Measurements from ENCODE around the gene ACO1.

DNA sequence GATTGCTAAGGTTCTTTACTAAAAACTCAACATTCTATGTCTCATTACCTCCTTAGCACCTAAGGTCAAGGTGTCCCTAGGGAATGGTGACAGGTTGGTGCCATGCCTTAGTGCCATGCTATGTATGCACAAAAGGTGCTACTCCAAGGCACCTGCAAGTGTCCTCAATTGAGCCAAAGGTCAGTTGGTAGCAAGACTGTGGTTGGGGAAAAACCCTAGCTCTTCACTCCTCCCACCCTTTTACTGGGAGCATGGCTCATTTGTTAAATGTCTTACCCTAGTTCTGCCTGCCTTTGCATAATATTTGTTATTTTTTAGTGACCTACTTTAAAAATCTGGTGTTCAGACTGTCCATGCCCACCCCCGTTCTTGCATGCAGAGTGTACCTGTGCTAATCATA, 17.0 kb downstream of the ACO1 start:
- TF ChIP-seq, protein P1, sequence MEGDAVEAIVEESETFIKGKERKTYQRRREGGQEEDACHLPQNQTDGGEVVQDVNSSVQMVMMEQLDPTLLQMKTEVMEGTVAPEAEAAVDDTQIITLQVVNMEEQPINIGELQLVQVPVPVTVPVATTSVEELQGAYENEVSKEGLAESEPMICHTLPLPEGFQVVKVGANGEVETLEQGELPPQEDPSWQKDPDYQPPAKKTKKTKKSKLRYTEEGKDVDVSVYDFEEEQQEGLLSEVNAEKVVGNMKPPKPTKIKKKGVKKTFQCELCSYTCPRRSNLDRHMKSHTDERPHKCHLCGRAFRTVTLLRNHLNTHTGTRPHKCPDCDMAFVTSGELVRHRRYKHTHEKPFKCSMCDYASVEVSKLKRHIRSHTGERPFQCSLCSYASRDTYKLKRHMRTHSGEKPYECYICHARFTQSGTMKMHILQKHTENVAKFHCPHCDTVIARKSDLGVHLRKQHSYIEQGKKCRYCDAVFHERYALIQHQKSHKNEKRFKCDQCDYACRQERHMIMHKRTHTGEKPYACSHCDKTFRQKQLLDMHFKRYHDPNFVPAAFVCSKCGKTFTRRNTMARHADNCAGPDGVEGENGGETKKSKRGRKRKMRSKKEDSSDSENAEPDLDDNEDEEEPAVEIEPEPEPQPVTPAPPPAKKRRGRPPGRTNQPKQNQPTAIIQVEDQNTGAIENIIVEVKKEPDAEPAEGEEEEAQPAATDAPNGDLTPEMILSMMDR (IDR thresholded peaks at IDR 0.05): no peak
- no peak for TF ChIP-seq POLR2A (IDR thresholded peaks at IDR 0.05)
